ENCODE results near the gene SLC37A1.

Gene SLC37A1

DNA sequence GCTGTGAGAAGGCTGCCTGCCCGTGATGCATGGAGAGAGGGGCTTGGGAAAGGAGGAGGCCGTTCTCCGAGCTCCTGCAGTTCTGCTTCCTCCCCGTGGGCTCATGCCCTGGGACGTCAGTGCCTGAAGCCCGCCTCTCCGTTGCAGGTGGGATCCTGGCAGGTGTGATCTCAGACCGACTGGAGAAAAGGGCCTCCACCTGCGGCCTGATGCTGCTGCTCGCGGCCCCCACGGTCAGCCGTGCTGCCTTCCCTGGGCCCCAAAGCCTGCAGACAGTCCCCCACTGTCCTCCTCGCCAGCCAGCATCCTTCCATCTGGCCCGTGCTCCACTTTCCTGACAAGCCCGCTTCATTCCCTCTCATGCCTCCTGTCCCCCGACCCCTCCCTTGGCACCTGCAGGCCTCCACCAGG is 50.9 kb downstream of the SLC37A1 start:
- DNase-seq = no peak

DNA sequence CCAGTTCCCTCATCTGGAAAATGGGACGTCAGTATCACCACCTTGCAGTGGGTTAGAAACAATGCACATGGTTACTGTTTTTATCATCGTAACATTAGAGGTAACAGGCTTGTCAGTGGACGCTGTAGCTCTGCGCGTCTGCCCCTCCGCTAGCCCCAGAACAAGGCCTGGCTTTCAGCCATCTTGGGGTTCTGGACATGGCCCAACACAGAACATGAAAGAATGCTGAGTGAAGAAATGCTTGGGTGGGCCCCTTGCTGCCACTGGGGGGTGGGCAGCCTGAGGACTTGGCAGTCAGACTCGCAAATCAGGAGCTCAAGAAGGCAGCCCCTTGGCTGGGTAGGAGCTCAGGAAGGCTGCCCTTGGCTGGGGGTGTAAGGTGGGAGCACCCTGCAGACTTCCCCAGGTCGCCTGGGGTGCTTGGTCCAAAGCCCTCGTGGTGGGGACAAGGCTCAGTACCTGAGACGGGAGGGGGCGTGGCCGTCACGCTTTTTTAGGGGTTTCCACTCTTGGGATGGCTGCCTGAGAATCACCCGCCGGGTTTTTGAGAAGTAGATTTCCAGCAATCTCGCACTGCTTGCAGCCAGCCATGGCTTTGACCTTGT is 51.7 kb downstream of the SLC37A1 start:
- DNase-seq = no peak

GRCh38 chr21:42565886-42566523 is 52.4 kb downstream of the SLC37A1 start:
- no peak for DNase-seq

DNA sequence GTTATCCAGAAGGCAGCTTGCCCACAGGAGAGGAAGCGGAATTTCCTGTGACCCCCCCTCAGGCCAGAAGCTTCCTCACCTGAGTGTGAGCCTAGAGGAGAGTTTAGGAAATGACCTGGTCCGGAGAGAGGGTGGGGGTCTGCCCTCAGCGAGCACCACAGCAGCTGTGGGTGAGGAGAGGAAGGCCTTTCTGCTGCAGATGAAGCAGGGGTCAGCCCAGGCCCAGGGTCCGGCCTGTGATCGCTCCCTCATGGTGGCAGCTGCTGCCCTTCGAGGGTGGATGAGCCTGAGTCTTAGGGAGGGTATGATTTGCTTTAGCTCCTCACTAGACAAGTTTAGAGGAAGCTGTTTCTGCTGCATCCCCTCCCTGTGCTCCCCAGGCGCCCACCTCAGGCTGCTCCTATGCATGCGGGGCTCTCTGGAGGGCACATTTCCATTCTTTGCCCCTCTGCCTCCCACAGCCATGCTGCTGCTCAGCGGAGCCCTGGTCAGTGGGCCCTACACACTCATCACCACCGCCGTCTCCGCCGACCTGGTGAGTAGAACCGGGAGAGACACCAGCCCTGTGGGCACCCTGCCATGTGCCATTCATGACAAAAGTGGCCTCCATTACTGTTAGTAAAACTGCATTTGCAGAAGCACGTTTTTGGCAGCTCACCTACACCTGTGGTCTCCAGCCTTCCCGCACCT is 53.0 kb downstream of the SLC37A1 start:
- no peak for DNase-seq

- no peak for DNase-seq
Measured at GRCh38 chr21:42567214-42567555, 53.5 kb downstream of the SLC37A1 start.

DNA sequence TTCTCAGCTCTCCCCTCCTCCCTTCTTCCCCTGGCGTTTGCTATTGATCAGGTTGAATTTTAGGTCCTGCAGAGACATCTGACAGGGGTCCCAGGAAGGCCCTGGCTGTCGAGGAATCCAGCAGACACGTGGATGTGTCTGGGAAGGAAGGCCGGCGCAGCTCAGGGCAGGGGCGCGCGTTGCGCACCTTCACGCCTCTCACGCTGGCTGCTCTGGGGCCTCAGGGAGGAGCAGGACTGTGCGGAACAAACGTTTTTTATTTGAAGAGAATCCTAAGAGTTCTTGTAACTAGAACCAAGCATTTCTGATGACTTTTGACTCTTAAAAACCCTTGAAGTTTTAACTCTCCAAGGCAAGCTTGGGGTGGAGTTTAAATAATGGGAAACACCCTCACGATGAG is 54.2 kb downstream of the SLC37A1 start:
- no peak for DNase-seq

DNA sequence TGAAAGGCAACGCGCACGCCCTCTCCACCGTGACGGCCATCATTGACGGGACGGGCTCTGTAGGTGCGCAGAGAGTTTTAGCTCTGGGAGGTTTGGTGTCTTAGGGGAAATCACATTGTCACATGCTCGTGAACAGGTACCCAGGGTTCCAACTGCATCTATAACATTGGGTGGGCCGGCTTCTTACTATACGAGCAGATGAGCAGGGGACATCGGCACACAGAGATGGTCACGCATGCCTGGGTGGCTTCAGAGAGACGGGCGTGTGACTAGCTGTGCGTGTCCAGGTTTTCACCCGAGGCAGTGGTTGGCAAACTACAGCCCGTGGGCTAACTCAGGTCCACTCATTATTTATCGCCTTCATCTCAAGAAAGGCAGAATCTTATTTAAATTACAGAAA is 54.7 kb downstream of the SLC37A1 start:
- no peak for DNase-seq

GRCh38 chr21:42568866-42569731 is 55.4 kb downstream of the SLC37A1 start:
- DNase-seq = no peak

DNA sequence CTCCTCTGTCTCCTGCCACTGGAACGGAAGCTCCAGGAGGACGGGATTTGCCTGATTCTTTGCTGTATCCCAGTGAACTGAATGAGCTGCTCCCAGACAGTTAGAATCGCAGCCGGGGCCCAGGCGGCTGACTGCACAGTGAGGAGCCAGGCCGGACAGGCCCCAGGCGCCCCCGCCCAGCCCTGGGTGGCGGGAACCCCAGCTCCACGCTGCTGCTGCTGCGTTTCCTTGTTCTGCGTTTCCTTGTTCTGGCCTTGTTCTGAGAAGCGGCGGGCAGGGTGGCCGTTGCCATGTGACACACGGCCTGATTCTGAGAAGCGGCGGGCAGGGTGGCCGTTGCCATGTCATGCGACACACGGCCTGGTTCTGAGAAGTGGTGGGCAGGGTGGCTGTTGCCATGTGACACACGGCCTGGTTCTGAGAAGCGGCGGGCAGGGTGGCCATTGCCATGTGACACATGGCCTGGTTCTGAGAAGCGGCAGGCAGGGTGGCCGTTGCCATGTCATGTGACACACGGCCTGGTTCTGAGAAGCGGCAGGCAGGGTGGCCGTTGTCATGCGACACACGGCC is 56.2 kb downstream of the SLC37A1 start:
- no peak for DNase-seq

DNA sequence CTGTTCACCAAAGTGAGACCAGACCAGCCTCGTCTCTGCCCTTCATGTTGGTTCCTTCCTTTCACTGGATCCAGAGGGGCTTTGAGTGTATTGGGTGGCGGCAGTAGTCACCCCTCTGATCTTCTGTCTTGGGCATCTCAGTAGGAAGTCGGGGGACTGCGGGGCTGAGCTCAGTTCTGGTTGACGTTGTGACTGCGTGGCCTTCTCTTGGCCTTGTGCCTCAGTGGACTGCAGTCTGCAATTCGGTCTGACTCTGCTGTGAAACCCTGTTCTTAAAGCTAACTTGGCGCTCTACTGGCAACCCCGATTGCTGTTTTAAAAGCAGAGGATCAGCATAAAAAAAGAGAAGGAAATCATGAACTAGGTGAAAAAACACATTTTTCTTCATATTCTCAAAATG is 56.7 kb downstream of the SLC37A1 start:
- DNase-seq = no peak

DNA sequence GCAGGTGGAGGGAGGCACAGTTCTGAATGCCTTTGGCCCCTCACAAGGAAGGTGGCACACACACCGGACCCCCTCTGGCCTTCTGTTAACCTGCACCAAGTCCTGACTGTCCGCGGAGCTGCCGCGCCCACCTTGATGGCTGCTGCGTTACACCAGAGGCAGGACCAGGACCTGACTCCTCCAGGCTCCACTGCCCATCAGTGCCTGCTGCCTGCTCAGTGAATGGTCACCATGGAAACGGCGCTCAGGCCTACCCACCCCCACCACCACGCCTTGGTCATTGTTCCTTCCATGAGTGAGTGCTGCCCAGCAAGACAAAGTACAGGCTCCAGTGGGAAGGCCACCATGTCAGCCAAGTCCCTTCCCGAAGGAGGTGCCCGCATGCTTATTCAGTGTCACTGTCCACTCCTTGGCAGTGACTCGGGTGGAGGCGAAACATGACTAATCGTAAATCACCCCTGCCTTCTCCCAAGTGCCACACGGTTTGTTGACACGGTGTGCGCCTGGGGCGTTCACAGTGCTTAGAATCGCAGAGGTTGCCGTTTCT is 57.3 kb downstream of the SLC37A1 start:
- no peak for DNase-seq

DNA sequence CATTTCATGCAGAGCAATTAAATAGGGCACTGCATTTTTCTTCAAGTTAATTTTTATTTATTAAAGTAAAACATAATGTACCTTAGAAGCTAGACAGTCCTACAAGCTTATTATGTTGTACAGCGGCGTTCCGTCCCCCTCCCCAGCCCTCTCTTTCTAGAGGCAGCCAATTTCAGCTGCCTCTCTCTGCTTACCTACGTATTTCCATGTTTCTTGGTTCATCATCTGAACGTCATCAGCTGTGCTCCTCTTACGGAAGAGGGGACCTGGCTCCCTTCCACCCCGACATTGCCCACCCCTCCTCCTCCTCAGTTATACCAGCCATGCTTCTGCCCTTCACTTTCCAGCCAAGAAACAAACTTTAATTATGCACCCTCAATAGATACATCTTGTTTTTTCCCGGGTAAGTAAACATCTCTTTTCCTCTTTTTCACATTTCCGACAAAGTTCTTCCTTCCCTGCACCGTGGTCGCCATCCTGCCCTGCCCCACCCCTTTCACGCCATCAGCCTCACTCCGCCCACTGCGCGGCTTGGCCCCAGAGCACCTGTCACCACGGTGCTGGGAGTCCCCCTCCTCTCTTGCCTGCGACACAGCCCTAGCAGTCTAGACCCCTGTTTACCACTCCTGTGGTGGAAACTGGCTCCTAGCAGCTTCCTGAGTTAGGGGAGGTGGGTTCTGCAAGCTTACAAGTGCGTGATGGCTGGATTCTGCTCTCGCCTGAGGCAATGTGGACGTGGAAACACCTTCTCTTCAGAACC is 57.9 kb downstream of the SLC37A1 start:
- no peak for DNase-seq

GRCh38 chr21:42572906-42573495 is 59.3 kb downstream of the SLC37A1 start:
- no peak for DNase-seq

DNA sequence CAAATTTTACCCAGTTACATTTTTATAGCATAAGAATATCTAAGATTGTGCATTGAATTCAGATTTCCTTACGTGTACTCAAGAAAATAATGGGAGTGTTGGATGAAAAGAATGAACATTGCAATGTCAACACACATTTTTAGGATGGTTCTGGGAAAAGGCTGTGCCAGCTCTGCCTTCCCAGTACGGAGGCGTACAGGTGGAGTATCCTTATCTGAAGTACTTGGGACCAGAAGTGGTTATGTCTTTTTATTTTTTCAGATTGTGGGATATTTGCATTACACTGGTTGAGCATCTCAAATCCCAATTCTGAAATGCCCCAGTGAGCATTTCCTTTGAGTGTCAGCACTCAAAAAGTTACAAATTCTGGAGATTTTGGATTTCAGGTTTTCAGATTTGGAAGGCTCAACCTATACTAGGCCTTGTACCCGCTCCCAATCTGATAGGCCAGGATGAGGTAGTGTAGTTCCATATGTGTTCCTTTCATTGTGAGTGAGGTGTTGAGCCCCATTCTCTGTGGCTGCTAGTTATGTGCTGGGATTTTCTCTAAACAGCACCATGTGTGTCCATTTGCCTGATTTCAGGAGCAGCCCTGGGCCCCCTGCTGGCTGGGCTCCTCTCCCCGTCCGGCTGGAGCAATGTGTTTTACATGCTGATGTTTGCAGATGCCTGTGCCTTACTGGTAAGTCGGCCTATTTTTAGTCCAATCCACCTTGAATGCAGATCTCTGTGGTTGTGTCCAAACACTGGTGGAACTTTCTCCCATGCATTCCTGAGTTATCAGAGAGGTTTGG is 60.8 kb downstream of the SLC37A1 start:
- DNase-seq = no peak

DNA sequence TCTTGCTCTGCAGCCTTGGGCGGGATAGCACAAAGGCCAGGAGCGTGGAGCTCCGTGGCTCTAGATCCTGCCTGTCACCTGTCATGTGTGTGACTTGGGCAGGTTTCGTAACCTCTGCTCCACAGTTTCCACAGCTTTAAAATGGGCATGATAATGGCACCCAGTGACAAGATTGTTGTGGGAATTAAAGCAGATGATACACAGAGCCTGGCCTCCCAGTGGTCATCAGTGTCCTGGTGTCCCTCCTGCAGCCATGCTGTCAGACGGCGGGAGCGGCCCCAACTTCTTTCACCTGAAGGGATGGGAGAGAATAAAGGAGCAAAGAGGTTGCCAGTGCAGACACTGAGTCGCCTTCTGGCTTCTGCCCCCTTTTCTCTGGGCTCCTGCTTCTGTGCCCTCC is 61.5 kb downstream of the SLC37A1 start:
- DNase-seq = no peak

- DNase-seq = no peak
Measured at GRCh38 chr21:42576639-42577038, 63.0 kb downstream of the SLC37A1 start.

GRCh38 chr21:42578034-42578433 is 64.4 kb downstream of the SLC37A1 start:
- DNase-seq = no peak

DNA sequence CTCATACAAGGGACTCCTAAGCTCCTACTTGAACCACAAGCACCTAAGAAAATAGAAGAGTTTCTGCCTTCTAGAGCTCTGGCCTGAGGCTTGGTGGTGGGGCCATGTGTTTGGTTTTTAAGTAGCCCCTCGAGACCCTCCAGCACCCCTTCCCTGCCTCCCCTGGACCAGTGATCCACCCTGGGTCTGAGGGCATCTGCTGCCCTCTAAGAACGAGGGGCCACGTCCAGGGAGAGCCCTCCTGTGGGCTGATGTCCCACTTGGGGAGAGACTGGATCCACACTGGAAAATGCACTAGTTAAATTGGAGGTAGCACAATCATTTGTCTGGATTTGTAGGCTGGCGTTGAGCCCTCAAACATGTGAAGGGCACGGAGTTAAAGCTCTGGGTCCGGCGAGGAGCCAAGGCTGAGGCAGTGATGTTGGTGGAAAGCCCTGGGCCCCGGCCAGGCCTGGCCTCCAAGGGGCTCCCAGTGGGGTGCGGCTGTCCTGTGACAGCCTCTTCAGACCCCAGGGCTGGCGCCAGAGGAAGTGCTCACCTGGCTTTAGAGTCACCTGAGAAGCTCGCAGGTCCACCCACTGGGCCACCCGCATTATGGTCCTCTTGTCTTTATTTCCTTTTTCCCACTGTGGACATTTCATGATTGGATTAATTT is 65.2 kb downstream of the SLC37A1 start:
- DNase-seq = no peak

- no peak for DNase-seq
Measured at GRCh38 chr21:42579456-42580075, 65.9 kb downstream of the SLC37A1 start.

All from CD4-positive, alpha-beta T cell treated with Interleukin-4 for 4 hours (primary cell).